Renal cortical epithelial cell (primary cell): ENCODE data around the gene ZNF488. TPM values are rescaled to one million over a fixed set of nuclear protein-coding genes. Genes with fewer than 3 reads are reported as not detected.
A peak's percentile ranks its signal among the peaks of the same experiment; 100 is the strongest.

Experiments
- DNase-seq: peaks from one replicate; pipeline ENCODE4 v3.0.0-alpha.2; 2011; ENCODE audit warnings: low read depth
- total RNA-seq: library from RNA; depleted of rRNA; stranded (reverse); fragments of >200 nt; gene quantifications from 2 replicates; pipeline ENCODE4 v1.2.3, GENCODE V29; 2014

ZNF488 gene
- total RNA-seq, 1 donor from 2014 or later, result 0.25 TPM

GRCh38 chr10:47383261-47384147, 589 bp downstream of the ZNF488 start:
- DNase-seq, result no peak

GRCh38 chr10:47381427-47382379, 2.4 kb downstream of the ZNF488 start:
- DNase-seq, result no peak

- no peak for DNase-seq
Observed at GRCh38 chr10:47381103-47381395, 3.0 kb downstream of the ZNF488 start.

- peak; percentile 45 for DNase-seq
Observed at GRCh38 chr10:47380341-47381102, 3.6 kb downstream of the ZNF488 start.

- DNase-seq, result no peak
Observed at GRCh38 chr10:47379901-47380300, 4.2 kb downstream of the ZNF488 start.

- DNase-seq, result no peak
Observed at GRCh38 chr10:47379445-47379785, 4.7 kb downstream of the ZNF488 start.

GRCh38 chr10:47378606-47379444, 5.3 kb downstream of the ZNF488 start:
- DNase-seq, result no peak

- DNase-seq, result no peak
Observed at GRCh38 chr10:47378183-47378510, 5.9 kb downstream of the ZNF488 start.

GRCh38 chr10:47376522-47377220, 7.4 kb downstream of the ZNF488 start:
- DNase-seq, result no peak

- no peak for DNase-seq
Observed at GRCh38 chr10:47374611-47375536, 9.2 kb downstream of the ZNF488 start.

GRCh38 chr10:47372726-47373125, 11.4 kb downstream of the ZNF488 start:
- DNase-seq, result no peak

GRCh38 chr10:47371629-47372485, 12.2 kb downstream of the ZNF488 start:
- DNase-seq, result no peak

GRCh38 chr10:47370878-47371277, 13.2 kb downstream of the ZNF488 start:
- no peak for DNase-seq

- peak; percentile 38 for DNase-seq
Observed at GRCh38 chr10:47370015-47370767, 13.9 kb downstream of the ZNF488 start.

- DNase-seq, result no peak
Observed at GRCh38 chr10:47369251-47369894, 14.7 kb downstream of the ZNF488 start.

- no peak for DNase-seq
Observed at GRCh38 chr10:47368431-47369180, 15.5 kb downstream of the ZNF488 start.

- DNase-seq, result no peak
Observed at GRCh38 chr10:47367646-47368045, 16.4 kb downstream of the ZNF488 start.
